AG09319 (cell line): ENCODE data around the gene BTF3L4.
A peak's percentile ranks its signal among the peaks of the same experiment; 100 is the strongest.

Experiments
- DNase-seq: peaks from one replicate; pipeline ENCODE4 v3.0.0-alpha.2; 2010; ENCODE audit warnings: low read depth; ENCODE audit errors: extremely low read depth
- CTCF ChIP-seq: IDR thresholded peaks from 2 replicates; pipeline ENCODE4 v1.5.1; 2011; ENCODE audit warnings: low read depth, mild to moderate bottlenecking, inconsistent platforms, low read length, moderate library complexity

The BTF3L4 gene

GRCh38 chr1:52112489-52112888, 56.4 kb downstream of the BTF3L4 start:
- no peak for TF ChIP-seq CTCF
- no peak for DNase-seq

- TF ChIP-seq CTCF, result no peak
- no peak for DNase-seq
These were observed 63.4 kb downstream of the BTF3L4 start for GRCh38 chr1:52119301-52120079.

GRCh38 chr1:52122384-52122783, 66.3 kb downstream of the BTF3L4 start:
- TF ChIP-seq CTCF, result no peak
- no peak for DNase-seq

GRCh38 chr1:52123622-52124021, 67.5 kb downstream of the BTF3L4 start:
- TF ChIP-seq CTCF, result no peak
- no peak for DNase-seq

- DNase-seq, result no peak
- TF ChIP-seq CTCF, result no peak
These were observed 69.8 kb downstream of the BTF3L4 start for GRCh38 chr1:52125736-52126359.

- peak; percentile 82 for TF ChIP-seq CTCF
- peak; percentile 41 for DNase-seq
These were observed 71.4 kb downstream of the BTF3L4 start for GRCh38 chr1:52127181-52128180.
